GM23338 (cell line): ENCODE results near the gene KRTAP16-1. TPM values are rescaled to one million over a fixed set of nuclear protein-coding genes. Genes with fewer than 3 reads are reported as not detected.

ENCODE experiments used
- ATAC-seq: fragments of 200-7000 bp; cut with Tn5 transposase; 3 replicates; pipeline ENCODE4 v1.9.1; 2020
- DNase-seq: peaks from one replicate; pipeline ENCODE4 v3.0.0-alpha.2; 2015; ENCODE audit warnings: low spot score
- H2AFZ ChIP-seq: fragments of 200-600 bp; sonication (generic); 2 replicates; pipeline ENCODE4 v1.8.0; 2016; ENCODE audit warnings: antibody characterized with exemption, mild to moderate bottlenecking, moderate library complexity
- H3F3A ChIP-seq: fragments of 200-600 bp; sonication (generic); replicated peaks from 2 replicates; pipeline ENCODE4 v1.8.0; 2017; ENCODE audit warnings: antibody characterized with exemption, mixed run types, low read depth
- H3K27ac ChIP-seq: fragments of 200-600 bp; sonication (generic); 2 replicates; pipeline ENCODE4 v1.6.1; 2016; ENCODE audit warnings: low read depth
- H3K27me3 ChIP-seq: fragments of 200-600 bp; sonication (generic); 2 replicates; pipeline ENCODE4 v1.8.0; 2016; ENCODE audit warnings: mild to moderate bottlenecking, mixed run types, moderate library complexity; ENCODE audit not compliant: insufficient read depth
- H3K36me3 ChIP-seq: fragments of 200-600 bp; sonication (generic); 2 replicates; pipeline ENCODE4 v1.8.0; 2016; ENCODE audit warnings: mild to moderate bottlenecking; ENCODE audit not compliant: insufficient read depth
- H3K4me1 ChIP-seq: fragments of 200-600 bp; sonication (generic); 2 replicates; pipeline ENCODE4 v1.8.0; 2016; ENCODE audit warnings: mild to moderate bottlenecking, moderate library complexity; ENCODE audit not compliant: insufficient read depth
- H3K4me2 ChIP-seq: fragments of 200-600 bp; sonication (generic); 2 replicates; pipeline ENCODE4 v1.7.1; 2017; ENCODE audit warnings: mixed run types
- H3K4me3 ChIP-seq: fragments of 200-600 bp; sonication (generic); 2 replicates; pipeline ENCODE4 v1.6.1; 2016; ENCODE audit warnings: mixed run types
- H3K79me2 ChIP-seq: fragments of 200-600 bp; sonication (generic); replicated peaks from 2 replicates; pipeline ENCODE4 v1.8.0; 2017; ENCODE audit warnings: mild to moderate bottlenecking; ENCODE audit not compliant: insufficient read depth
- H3K9me2 ChIP-seq: fragments of 200-600 bp; sonication (generic); 2 replicates; pipeline ENCODE4 v1.8.0; 2017; ENCODE audit not compliant: insufficient read depth
- H4K20me1 ChIP-seq: fragments of 200-600 bp; sonication (generic); replicated peaks from 2 replicates; pipeline ENCODE4 v1.8.0; 2017; ENCODE audit warnings: mild to moderate bottlenecking; ENCODE audit not compliant: insufficient read depth
- H3K27ac Mint-ChIP-seq: 2 replicates; pipeline ENCODE4 v1.8.0; 2020; ENCODE audit warnings: inconsistent platforms, mild to moderate bottlenecking, moderate library complexity, mixed read lengths
- H3K27me3 Mint-ChIP-seq: 3 replicates; pipeline ENCODE4 v1.8.0; 2022; ENCODE audit warnings: low read depth, mild to moderate bottlenecking, moderate library complexity, mixed read lengths, inconsistent platforms; ENCODE audit not compliant: insufficient read depth, poor library complexity
- H3K36me3 Mint-ChIP-seq: 3 replicates; pipeline ENCODE4 v1.8.0; 2021; ENCODE audit warnings: low read depth, mild to moderate bottlenecking, inconsistent platforms, moderate library complexity, mixed read lengths
- H3K4me1 Mint-ChIP-seq: 3 replicates; pipeline ENCODE4 v1.8.0; 2020; ENCODE audit warnings: mild to moderate bottlenecking, inconsistent platforms, mixed read lengths
- H3K4me3 Mint-ChIP-seq: 3 replicates; pipeline ENCODE4 v1.8.0; 2021; ENCODE audit warnings: moderate library complexity, mild to moderate bottlenecking, inconsistent platforms, mixed read lengths
- H3K9me3 Mint-ChIP-seq: 3 replicates; pipeline ENCODE4 v1.8.0; 2020; ENCODE audit warnings: moderate library complexity, mild to moderate bottlenecking, inconsistent platforms, mixed read lengths
- CREB1 ChIP-seq: fragments of 250-450 bp; sonication (Bioruptor Pico); IDR thresholded peaks from 2 replicates; pipeline ENCODE4 v1.5.0; 2020; ENCODE audit warnings: low read depth, mild to moderate bottlenecking, moderate library complexity
- EZH2 ChIP-seq: fragments of 200-600 bp; sonication (generic); IDR thresholded peaks from one replicate; pipeline ENCODE4 v1.8.0; 2017; ENCODE audit warnings: antibody characterized with exemption, mild to moderate bottlenecking, low read depth; ENCODE audit not compliant: unreplicated experiment
- EZH2phosphoT487 ChIP-seq: fragments of 200-600 bp; sonication (generic); IDR thresholded peaks from one replicate; pipeline ENCODE4 v1.8.1; 2018; ENCODE audit warnings: antibody characterized with exemption; ENCODE audit not compliant: unreplicated experiment
- JUNB ChIP-seq: IDR thresholded peaks from one replicate; pipeline ENCODE4 v1.6.1; 2016; ENCODE audit warnings: antibody characterized with exemption; ENCODE audit not compliant: unreplicated experiment
- NANOG ChIP-seq: IDR thresholded peaks from 2 replicates; pipeline ENCODE4 v1.6.1; 2016; ENCODE audit warnings: antibody characterized with exemption, borderline replicate concordance
- POLR2AphosphoS5 ChIP-seq: IDR thresholded peaks from 2 replicates; pipeline ENCODE4 v1.6.1; 2016; ENCODE audit warnings: antibody characterized with exemption, low read depth
- STAT1 ChIP-seq: IDR thresholded peaks from one replicate; pipeline ENCODE4 v1.6.1; 2016; ENCODE audit warnings: antibody characterized with exemption; ENCODE audit not compliant: unreplicated experiment
- ZNF114 ChIP-seq: fragments of 250-450 bp; sonication (Bioruptor Pico); IDR thresholded peaks from 2 replicates; pipeline ENCODE4 v1.5.0; 2020; ENCODE audit warnings: mild to moderate bottlenecking, moderate library complexity
- ZNF331 ChIP-seq: fragments of 250-450 bp; sonication (Bioruptor Pico); IDR thresholded peaks from 2 replicates; pipeline ENCODE4 v1.5.0; 2020; ENCODE audit warnings: low read depth, mild to moderate bottlenecking, moderate library complexity
- polyA plus RNA-seq: library from polyadenylated mRNA; unstranded; fragments of >200 nt; fragmentation: Nextera tagmentation; extraction: Ambion mirVana; gene quantifications from 2 replicates; pipeline ENCODE4 v1.2.1, GENCODE V29; 2016
- total RNA-seq: library from RNA; depleted of rRNA; stranded (reverse); fragments of >200 nt; shearing (Covaris generic); gene quantifications from 2 replicates; pipeline ENCODE4 v1.2.3, GENCODE V29; 2014
- TF ChIP-seq, protein P1 (sequence below): fragments of 250-450 bp; sonication (Bioruptor Pico); IDR thresholded peaks from 2 replicates; pipeline ENCODE4 v1.5.0; 2020; ENCODE audit warnings: mild to moderate bottlenecking, moderate library complexity
- TF ChIP-seq, protein P2 (sequence below): IDR thresholded peaks from one replicate; pipeline ENCODE4 v1.6.1; 2018; ENCODE audit warnings: antibody characterized with exemption; ENCODE audit not compliant: unreplicated experiment

The KRTAP16-1 gene
- total and polyA plus RNA-seq, 2 experiments from 2014 or later: not detected

DNA sequence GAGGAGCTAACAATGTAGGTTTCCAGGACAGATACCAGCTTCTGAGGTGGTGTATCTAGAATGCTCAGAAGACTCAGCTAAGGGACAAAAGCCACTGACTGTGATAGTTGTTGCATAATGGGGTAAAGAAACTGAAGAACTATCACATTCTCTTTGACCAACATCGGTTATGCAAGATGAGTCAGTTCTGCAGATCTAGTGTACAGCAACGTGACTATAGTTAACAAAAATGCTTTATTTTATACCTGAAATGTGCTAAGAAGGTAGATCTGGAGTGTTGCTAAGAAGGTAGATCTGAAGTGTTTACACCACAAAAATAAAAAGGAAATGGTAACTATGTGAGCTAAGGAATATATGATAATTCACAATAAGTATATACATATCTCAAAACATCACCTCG is 41.4 kb downstream of the KRTAP16-1 start:
- ATAC-seq (no peak), DNase-seq (no peak)
- Histone ChIP-seq H4K20me1 (no peaks in the 10 kb centered on the region), H3K4me2 (no peak overlapping the region), H3K4me1 (no peaks in the 10 kb centered on the region), H2AFZ (no peak overlapping the region), H3K9me2 (no peaks in the 10 kb centered on the region), H3K27me3 (no peaks in the 10 kb centered on the region), H3F3A (no peaks in the 10 kb centered on the region), H3K79me2 (no peaks in the 10 kb centered on the region), H3K36me3 (no peaks in the 10 kb centered on the region), H3K27ac (no peak overlapping the region), H3K4me3 (no peak overlapping the region)
- H3K9me3 Mint-ChIP-seq: no peaks in the 10 kb centered on the region
- TF ChIP-seq, protein P1, sequence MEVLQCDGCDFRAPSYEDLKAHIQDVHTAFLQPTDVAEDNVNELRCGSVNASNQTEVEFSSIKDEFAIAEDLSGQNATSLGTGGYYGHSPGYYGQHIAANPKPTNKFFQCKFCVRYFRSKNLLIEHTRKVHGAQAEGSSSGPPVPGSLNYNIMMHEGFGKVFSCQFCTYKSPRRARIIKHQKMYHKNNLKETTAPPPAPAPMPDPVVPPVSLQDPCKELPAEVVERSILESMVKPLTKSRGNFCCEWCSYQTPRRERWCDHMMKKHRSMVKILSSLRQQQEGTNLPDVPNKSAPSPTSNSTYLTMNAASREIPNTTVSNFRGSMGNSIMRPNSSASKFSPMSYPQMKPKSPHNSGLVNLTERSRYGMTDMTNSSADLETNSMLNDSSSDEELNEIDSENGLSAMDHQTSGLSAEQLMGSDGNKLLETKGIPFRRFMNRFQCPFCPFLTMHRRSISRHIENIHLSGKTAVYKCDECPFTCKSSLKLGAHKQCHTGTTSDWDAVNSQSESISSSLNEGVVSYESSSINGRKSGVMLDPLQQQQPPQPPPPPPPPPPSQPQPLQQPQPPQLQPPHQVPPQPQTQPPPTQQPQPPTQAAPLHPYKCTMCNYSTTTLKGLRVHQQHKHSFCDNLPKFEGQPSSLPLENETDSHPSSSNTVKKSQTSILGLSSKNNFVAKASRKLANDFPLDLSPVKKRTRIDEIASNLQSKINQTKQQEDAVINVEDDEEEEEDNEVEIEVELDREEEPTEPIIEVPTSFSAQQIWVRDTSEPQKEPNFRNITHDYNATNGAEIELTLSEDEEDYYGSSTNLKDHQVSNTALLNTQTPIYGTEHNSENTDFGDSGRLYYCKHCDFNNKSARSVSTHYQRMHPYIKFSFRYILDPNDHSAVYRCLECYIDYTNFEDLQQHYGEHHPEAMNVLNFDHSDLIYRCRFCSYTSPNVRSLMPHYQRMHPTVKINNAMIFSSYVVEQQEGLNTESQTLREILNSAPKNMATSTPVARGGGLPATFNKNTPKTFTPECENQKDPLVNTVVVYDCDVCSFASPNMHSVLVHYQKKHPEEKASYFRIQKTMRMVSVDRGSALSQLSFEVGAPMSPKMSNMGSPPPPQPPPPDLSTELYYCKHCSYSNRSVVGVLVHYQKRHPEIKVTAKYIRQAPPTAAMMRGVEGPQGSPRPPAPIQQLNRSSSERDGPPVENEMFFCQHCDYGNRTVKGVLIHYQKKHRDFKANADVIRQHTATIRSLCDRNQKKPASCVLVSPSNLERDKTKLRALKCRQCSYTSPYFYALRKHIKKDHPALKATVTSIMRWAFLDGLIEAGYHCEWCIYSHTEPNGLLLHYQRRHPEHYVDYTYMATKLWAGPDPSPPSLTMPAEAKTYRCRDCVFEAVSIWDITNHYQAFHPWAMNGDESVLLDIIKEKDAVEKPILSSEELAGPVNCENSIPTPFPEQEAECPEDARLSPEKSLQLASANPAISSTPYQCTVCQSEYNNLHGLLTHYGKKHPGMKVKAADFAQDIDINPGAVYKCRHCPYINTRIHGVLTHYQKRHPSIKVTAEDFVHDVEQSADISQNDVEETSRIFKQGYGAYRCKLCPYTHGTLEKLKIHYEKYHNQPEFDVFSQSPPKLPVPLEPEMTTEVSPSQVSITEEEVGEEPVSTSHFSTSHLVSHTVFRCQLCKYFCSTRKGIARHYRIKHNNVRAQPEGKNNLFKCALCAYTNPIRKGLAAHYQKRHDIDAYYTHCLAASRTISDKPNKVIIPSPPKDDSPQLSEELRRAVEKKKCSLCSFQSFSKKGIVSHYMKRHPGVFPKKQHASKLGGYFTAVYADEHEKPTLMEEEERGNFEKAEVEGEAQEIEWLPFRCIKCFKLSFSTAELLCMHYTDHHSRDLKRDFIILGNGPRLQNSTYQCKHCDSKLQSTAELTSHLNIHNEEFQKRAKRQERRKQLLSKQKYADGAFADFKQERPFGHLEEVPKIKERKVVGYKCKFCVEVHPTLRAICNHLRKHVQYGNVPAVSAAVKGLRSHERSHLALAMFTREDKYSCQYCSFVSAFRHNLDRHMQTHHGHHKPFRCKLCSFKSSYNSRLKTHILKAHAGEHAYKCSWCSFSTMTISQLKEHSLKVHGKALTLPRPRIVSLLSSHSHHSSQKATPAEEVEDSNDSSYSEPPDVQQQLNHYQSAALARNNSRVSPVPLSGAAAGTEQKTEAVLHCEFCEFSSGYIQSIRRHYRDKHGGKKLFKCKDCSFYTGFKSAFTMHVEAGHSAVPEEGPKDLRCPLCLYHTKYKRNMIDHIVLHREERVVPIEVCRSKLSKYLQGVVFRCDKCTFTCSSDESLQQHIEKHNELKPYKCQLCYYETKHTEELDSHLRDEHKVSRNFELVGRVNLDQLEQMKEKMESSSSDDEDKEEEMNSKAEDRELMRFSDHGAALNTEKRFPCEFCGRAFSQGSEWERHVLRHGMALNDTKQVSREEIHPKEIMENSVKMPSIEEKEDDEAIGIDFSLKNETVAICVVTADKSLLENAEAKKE (CRISPR knock-in tag): no peak
- TF ChIP-seq STAT1 (no peak), ZNF331 (no peak), EZH2phosphoT487 (no peak), JUNB (no peak), CREB1 (CRISPR knock-in tag) (no peak), POLR2AphosphoS5 (no peak), EZH2 (no peak), NANOG (no peak), ZNF114 (CRISPR knock-in tag) (no peak)
- TF ChIP-seq, protein P2, sequence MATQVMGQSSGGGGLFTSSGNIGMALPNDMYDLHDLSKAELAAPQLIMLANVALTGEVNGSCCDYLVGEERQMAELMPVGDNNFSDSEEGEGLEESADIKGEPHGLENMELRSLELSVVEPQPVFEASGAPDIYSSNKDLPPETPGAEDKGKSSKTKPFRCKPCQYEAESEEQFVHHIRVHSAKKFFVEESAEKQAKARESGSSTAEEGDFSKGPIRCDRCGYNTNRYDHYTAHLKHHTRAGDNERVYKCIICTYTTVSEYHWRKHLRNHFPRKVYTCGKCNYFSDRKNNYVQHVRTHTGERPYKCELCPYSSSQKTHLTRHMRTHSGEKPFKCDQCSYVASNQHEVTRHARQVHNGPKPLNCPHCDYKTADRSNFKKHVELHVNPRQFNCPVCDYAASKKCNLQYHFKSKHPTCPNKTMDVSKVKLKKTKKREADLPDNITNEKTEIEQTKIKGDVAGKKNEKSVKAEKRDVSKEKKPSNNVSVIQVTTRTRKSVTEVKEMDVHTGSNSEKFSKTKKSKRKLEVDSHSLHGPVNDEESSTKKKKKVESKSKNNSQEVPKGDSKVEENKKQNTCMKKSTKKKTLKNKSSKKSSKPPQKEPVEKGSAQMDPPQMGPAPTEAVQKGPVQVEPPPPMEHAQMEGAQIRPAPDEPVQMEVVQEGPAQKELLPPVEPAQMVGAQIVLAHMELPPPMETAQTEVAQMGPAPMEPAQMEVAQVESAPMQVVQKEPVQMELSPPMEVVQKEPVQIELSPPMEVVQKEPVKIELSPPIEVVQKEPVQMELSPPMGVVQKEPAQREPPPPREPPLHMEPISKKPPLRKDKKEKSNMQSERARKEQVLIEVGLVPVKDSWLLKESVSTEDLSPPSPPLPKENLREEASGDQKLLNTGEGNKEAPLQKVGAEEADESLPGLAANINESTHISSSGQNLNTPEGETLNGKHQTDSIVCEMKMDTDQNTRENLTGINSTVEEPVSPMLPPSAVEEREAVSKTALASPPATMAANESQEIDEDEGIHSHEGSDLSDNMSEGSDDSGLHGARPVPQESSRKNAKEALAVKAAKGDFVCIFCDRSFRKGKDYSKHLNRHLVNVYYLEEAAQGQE: no peak
- no peak overlapping the region for H3K4me3 Mint-ChIP-seq
- peaks cover 2% of the 10 kb centered on the region for H3K27me3 Mint-ChIP-seq
- no peaks in the 10 kb centered on the region for H3K36me3 Mint-ChIP-seq
- no peak overlapping the region for H3K27ac Mint-ChIP-seq
- no peaks in the 10 kb centered on the region for H3K4me1 Mint-ChIP-seq
